Fibroblast of pulmonary artery (primary cell): Measurements from ENCODE around the gene TRIM47.

ENCODE experiments used
- DNase-seq: peaks from one replicate; pipeline ENCODE4 v3.0.0-alpha.2; 2010; ENCODE audit warnings: low read depth
- H3K4me3 ChIP-seq: replicated peaks from 2 replicates; pipeline ENCODE4 v1.5.1; 2011; ENCODE audit warnings: low read depth, mild to moderate bottlenecking, control low read depth, low read length, moderate library complexity
- CTCF ChIP-seq: IDR thresholded peaks from 2 replicates; pipeline ENCODE4 v1.5.1; 2011; ENCODE audit warnings: mild to moderate bottlenecking, control low read depth, low read length, inconsistent platforms; ENCODE audit errors: missing control alignments

TRIM47 gene

GRCh38 chr17:75908201-75908600, 29.8 kb upstream of the TRIM47 start:
- H3K4me3 ChIP-seq: no peak overlapping the region
- no peak for TF ChIP-seq CTCF
- DNase-seq: no peak

DNA sequence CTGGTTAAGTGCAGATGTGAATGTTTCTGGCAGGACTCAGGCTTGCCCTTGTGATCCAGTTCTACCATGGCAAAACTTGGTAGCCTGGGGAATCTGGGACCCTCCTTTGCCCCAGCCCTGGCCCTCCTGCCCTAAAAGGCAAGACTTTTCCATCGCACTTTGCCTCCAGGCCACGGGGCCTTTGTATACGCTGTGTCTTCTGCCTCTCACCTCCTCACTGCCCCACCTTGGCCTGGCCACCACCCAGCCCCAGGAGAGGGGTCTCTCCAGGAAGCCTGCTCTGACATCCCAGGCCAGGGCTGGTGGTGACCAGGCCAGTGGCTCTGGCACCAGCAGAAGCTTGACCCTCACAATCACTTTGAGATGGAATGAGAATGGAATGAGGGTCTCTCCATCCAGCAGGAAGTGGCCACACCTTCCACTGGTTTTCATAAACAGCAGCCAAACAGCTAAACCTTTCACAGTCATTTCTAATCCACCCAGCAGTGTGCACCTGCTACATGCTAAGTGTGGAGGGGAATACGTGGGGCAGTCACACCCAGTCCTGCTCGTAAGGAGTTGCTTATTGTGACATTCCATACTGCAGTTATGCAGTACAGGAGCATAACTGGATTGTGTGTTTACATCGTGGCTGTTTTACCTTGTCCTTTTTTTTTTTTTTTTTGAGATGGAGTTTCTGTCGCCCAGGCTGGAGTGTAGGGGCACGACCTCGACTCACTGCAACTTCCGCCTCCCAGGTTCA, 27.9 kb upstream of the TRIM47 start:
- no peak for TF ChIP-seq CTCF
- no peak overlapping the region for H3K4me3 ChIP-seq
- DNase-seq: no peak

DNA sequence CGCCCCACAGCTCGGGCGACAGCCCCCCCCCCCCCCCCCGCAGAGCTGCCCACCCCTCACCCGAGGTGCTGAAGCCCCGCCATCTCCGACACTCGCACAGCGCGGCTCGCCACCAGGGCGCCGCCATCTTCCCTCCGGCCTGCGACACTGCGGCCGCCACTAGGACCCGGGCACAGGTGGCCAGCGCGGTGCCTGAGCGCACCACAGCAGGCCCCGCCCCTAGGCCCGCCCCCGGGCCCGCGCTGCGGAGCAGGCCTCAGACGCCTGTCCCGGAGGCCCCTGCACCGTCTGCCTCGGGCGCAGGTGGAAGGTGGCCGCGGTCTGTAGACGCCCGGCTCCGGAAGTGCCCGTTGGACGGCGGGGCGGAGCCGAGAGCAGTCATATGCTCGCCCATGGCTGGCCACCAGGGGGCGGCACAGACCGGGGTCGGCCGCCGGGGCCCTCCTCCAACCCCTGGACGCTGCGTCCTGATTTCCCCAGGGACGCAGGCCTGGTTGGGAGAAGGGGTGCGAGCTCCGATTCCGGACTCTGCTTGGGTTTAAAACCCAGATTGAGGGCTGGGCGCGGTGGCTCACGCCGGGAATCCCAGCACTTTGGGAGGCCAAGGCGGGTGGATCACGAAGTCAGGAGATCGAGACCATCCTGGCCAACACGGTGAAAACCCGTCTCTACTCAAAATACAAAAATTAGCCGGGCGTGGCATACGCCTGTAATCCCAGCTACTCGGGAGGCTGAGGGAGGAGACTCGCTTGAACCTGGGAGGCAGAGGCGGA, 26.6 kb upstream of the TRIM47 start, which contains the start of gene MRPL38:
TSS of gene MRPL38 (minus strand) at position 136 of the 773 bp plus-strand sequence. CDS start at position 127, 9 bp downstream.
- TF ChIP-seq CTCF: peak; percentile 70
- peak within 1 kb of the TSS; percentile 82 for H3K4me3 ChIP-seq
- DNase-seq: peak; percentile 96

GRCh38 chr17:75902406-75902805, 24.0 kb upstream of the TRIM47 start:
- DNase-seq: no peak
- TF ChIP-seq CTCF: no peak
- no peak overlapping the region for H3K4me3 ChIP-seq

GRCh38 chr17:75901727-75902126, 23.3 kb upstream of the TRIM47 start:
- DNase-seq: no peak
- no peak for TF ChIP-seq CTCF
- H3K4me3 ChIP-seq: no peak overlapping the region

DNA sequence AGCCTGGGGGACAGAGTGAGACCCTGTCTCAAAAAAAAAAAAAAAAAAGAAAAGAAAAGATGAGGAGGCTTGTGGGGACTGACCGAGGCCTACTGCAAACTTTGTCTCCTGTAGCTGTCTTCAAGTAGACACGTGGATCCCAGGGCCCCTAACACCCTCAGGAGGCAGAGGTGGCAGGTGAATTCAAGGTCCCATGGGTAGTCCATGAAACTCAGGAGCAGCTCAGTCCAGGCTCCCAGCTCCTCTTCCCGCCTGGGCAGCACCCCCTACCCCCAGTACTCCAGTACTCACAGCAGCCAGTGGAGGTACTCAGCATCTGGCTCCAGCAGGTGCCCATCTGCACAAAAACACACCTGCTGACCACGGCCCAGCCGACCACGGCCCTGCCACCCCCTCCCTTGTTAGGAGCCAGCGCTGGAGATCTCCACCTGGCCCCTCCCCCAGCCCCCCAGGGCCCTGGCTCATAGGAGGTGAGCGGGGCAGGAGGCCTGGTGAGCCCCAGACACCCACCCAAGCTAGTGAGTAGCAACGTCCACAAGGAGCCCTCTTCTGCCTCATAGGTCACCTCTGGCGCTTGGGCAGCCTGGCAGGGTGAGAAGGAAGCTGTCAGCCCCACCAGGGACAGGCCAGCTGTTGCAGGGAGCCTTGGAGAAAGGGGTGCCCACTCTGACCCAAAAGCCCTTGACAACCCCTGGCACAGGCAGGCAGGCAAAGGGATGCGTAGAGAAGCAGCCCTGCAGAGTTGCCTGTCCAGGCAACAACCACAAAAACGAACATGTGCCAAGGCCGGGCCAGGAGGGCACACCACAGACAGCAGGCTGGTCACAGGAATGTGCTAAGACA, 22.5 kb upstream of the TRIM47 start:
- TF ChIP-seq CTCF: no peak
- DNase-seq: no peak
- H3K4me3 ChIP-seq: no peak overlapping the region
